ENCODE data around the gene SMOC1. TPM values are rescaled to one million over a fixed set of nuclear protein-coding genes. Genes with fewer than 3 reads are reported as not detected.
A peak's percentile ranks its signal among the peaks of the same experiment; 100 is the strongest.

The SMOC1 gene, protein sequence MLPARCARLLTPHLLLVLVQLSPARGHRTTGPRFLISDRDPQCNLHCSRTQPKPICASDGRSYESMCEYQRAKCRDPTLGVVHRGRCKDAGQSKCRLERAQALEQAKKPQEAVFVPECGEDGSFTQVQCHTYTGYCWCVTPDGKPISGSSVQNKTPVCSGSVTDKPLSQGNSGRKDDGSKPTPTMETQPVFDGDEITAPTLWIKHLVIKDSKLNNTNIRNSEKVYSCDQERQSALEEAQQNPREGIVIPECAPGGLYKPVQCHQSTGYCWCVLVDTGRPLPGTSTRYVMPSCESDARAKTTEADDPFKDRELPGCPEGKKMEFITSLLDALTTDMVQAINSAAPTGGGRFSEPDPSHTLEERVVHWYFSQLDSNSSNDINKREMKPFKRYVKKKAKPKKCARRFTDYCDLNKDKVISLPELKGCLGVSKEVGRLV
- 89.3 and 158 TPM in 2 replicates for total RNA-seq (ENCODE audit: low replicate concordance)

DNA sequence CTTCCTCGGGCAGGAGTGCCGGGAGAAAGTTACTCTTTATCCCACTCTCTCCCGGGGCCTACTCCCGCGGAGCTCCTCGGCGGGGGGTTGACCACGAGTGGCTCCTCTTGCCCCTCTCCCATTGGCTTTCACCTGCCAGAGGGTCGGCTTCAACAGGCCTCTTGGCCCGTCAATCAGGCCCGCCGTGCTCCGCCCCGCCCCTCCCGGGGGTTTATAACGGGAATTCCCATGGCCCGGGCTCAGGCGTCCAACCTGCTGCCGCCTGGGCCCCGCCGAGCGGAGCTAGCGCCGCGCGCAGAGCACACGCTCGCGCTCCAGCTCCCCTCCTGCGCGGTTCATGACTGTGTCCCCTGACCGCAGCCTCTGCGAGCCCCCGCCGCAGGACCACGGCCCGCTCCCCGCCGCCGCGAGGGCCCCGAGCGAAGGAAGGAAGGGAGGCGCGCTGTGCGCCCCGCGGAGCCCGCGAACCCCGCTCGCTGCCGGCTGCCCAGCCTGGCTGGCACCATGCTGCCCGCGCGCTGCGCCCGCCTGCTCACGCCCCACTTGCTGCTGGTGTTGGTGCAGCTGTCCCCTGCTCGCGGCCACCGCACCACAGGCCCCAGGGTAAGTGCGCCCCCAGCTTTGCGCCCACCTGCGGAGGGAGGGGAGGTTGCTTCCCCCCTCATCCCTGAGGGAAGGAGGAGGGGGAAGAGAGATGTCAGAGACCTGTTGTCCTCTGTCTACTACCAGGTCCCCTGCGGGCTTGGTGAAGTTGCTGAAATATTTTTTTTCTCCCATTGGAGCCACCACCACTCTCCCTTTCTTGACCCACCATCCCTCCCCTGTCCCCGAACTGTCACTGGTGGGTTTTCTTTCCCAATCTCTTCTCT lies at the start of gene SMOC1:
SMOC1 (plus strand) TSS at position 242 of the 869 bp plus-strand sequence; CDS start at position 505, 263 bp downstream.
- peak within 1 kb of the TSS; percentile 94 for H3K4me3 ChIP-seq
- H3K4me2 ChIP-seq = peak within 1 kb of the TSS; percentile 98
- no peak within 1 kb of the TSS for H2AFZ ChIP-seq (replicated peaks)
- Mint-ChIP-seq H3K27me3 (ENCODE audit: insufficient read depth, low read depth) (peaks cover 5% of the 10 kb centered on the region), H3K9me3 (peaks cover 6% of the 10 kb centered on the region), H3K4me1 (peaks cover 47% of the 10 kb centered on the region), H3K27ac (peak within 1 kb of the TSS; percentile 66), H3K4me3 (peak within 1 kb of the TSS; percentile 92), H3K36me3 (peaks cover 6% of the 10 kb centered on the region)
- no peaks in the 10 kb centered on the region for H3K27me3 ChIP-seq
- H3K36me3 ChIP-seq = peaks cover 11% of the 10 kb centered on the region
- DNase-seq (ENCODE audit: low spot score) = peak; percentile 95
- H3K9ac ChIP-seq = peak within 1 kb of the TSS; percentile 63
- H3F3A ChIP-seq (ENCODE audit: low read depth) = peaks cover 48% of the 10 kb centered on the region
- peak within 1 kb of the TSS; percentile 40 for H3K27ac ChIP-seq
- H4K20me1 ChIP-seq (ENCODE audit: low read depth) = peaks cover 42% of the 10 kb centered on the region
- no peak for TF ChIP-seq EZH2 (IDR thresholded peaks at IDR 0.05)
- TF ChIP-seq, protein P1, sequence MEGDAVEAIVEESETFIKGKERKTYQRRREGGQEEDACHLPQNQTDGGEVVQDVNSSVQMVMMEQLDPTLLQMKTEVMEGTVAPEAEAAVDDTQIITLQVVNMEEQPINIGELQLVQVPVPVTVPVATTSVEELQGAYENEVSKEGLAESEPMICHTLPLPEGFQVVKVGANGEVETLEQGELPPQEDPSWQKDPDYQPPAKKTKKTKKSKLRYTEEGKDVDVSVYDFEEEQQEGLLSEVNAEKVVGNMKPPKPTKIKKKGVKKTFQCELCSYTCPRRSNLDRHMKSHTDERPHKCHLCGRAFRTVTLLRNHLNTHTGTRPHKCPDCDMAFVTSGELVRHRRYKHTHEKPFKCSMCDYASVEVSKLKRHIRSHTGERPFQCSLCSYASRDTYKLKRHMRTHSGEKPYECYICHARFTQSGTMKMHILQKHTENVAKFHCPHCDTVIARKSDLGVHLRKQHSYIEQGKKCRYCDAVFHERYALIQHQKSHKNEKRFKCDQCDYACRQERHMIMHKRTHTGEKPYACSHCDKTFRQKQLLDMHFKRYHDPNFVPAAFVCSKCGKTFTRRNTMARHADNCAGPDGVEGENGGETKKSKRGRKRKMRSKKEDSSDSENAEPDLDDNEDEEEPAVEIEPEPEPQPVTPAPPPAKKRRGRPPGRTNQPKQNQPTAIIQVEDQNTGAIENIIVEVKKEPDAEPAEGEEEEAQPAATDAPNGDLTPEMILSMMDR (IDR thresholded peaks at IDR 0.05) = peak; percentile 10
- H3K79me2 ChIP-seq (ENCODE audit: low read depth) = peaks cover 51% of the 10 kb centered on the region
- H3K9me3 ChIP-seq (ENCODE audit: low read depth) = peaks cover 4% of the 10 kb centered on the region
- peaks cover 33% of the 10 kb centered on the region for H3K4me1 ChIP-seq

GRCh38 chr14:69838881-69839416 lies 40.3 kb upstream of the SMOC1 start:
- H3K4me1 ChIP-seq = peaks cover 35% of the 10 kb centered on the region
- H3K27ac ChIP-seq = no peak overlapping the region
- no peaks in the 10 kb centered on the region for H4K20me1 ChIP-seq (ENCODE audit: low read depth)
- Mint-ChIP-seq H3K4me1 (no peaks in the 10 kb centered on the region), H3K36me3 (no peaks in the 10 kb centered on the region), H3K9me3 (no peaks in the 10 kb centered on the region), H3K27me3 (ENCODE audit: insufficient read depth, low read depth) (peaks cover 1% of the 10 kb centered on the region), H3K4me3 (no peak overlapping the region), H3K27ac (no peak overlapping the region)
- H3K79me2 ChIP-seq (ENCODE audit: low read depth) = no peaks in the 10 kb centered on the region
- no peak overlapping the region for H2AFZ ChIP-seq (replicated peaks)
- no peaks in the 10 kb centered on the region for H3K9me3 ChIP-seq (ENCODE audit: low read depth)
- peaks cover 32% of the 10 kb centered on the region for H3F3A ChIP-seq (ENCODE audit: low read depth)
- no peak overlapping the region for H3K4me3 ChIP-seq
- no peaks in the 10 kb centered on the region for H3K36me3 ChIP-seq
- no peak for DNase-seq (ENCODE audit: low spot score)
- no peak overlapping the region for H3K9ac ChIP-seq
- no peaks in the 10 kb centered on the region for H3K27me3 ChIP-seq
- no peak overlapping the region for H3K4me2 ChIP-seq
- no peak for TF ChIP-seq EZH2 (IDR thresholded peaks at IDR 0.05)
- TF ChIP-seq EZH2phosphoT487 (IDR thresholded peaks at IDR 0.05) = no peak
- TF ChIP-seq, protein P1 (IDR thresholded peaks at IDR 0.05) = no peak

DNA sequence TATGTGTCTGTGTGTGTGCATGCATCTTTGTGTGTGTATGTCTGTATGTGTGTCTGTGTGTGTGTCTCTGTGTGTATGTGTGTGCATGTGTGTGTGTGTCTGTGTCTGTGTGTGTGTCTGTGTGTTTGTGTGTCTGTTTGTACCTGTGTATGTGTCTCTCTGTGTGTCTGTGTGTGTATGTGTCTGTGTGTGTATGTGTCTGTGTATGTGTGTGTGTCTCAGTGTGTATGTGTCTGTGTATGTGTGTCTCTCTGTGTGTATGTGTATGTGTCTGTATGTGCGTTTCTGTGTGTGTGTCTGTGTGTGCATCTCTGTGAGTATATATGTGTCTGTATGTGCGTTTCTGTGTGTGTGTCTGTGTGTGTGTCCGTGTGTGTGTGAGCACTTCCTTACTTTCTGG lies 39.6 kb upstream of the SMOC1 start:
- H3K4me3 ChIP-seq = no peak overlapping the region
- Mint-ChIP-seq H3K36me3 (no peaks in the 10 kb centered on the region), H3K4me1 (peaks cover 2% of the 10 kb centered on the region), H3K4me3 (no peak overlapping the region), H3K9me3 (no peaks in the 10 kb centered on the region), H3K27ac (no peak overlapping the region), H3K27me3 (ENCODE audit: insufficient read depth, low read depth) (peaks cover 2% of the 10 kb centered on the region)
- H3K27me3 ChIP-seq = no peaks in the 10 kb centered on the region
- no peak overlapping the region for H3K9ac ChIP-seq
- no peaks in the 10 kb centered on the region for H4K20me1 ChIP-seq (ENCODE audit: low read depth)
- no peak overlapping the region for H2AFZ ChIP-seq (replicated peaks)
- TF ChIP-seq, protein P1 (IDR thresholded peaks at IDR 0.05) = no peak
- TF ChIP-seq EZH2phosphoT487 (IDR thresholded peaks at IDR 0.05) = no peak
- TF ChIP-seq EZH2 (IDR thresholded peaks at IDR 0.05) = no peak
- no peak for DNase-seq (ENCODE audit: low spot score)
- no peaks in the 10 kb centered on the region for H3K79me2 ChIP-seq (ENCODE audit: low read depth)
- no peak overlapping the region for H3K4me2 ChIP-seq
- H3F3A ChIP-seq (ENCODE audit: low read depth) = peaks cover 39% of the 10 kb centered on the region
- peaks cover 42% of the 10 kb centered on the region for H3K4me1 ChIP-seq
- no peaks in the 10 kb centered on the region for H3K9me3 ChIP-seq (ENCODE audit: low read depth)
- H3K36me3 ChIP-seq = no peaks in the 10 kb centered on the region
- no peak overlapping the region for H3K27ac ChIP-seq
